GM12875 (cell line): ENCODE results near the gene LMO1.

Experiments used
- H3K4me3 ChIP-seq: one replicate; pipeline ENCODE4 v1.5.1; 2011; ENCODE audit warnings: low read depth, low read length, control low read depth
- TF ChIP-seq, protein P1 (sequence below): IDR thresholded peaks from 2 replicates; pipeline ENCODE4 v1.5.1; 2011; ENCODE audit warnings: low read depth, mild to moderate bottlenecking, control low read depth, inconsistent platforms, low read length, moderate library complexity, borderline replicate concordance; ENCODE audit not compliant: insufficient read depth

Gene LMO1

DNA sequence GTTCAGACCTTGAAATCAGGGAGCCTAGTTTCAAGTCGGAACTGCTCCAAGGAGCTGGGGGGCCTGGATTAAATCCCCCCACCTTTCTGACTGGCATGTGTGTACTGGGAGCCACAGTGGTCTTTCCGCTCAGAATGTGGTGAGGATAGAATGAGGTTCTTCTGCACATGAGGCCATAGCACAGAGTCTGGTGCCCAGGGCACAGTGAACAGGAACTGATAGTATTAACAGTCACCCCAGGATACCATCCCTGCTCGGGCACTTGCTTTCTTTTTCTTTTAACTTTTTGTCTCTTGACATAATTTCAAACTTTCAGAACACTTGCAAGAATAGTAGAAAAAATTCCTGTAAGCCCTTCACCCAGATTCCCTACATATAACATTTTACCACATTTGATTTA lies 28.8 kb downstream of the LMO1 start:
- TF ChIP-seq, protein P1, sequence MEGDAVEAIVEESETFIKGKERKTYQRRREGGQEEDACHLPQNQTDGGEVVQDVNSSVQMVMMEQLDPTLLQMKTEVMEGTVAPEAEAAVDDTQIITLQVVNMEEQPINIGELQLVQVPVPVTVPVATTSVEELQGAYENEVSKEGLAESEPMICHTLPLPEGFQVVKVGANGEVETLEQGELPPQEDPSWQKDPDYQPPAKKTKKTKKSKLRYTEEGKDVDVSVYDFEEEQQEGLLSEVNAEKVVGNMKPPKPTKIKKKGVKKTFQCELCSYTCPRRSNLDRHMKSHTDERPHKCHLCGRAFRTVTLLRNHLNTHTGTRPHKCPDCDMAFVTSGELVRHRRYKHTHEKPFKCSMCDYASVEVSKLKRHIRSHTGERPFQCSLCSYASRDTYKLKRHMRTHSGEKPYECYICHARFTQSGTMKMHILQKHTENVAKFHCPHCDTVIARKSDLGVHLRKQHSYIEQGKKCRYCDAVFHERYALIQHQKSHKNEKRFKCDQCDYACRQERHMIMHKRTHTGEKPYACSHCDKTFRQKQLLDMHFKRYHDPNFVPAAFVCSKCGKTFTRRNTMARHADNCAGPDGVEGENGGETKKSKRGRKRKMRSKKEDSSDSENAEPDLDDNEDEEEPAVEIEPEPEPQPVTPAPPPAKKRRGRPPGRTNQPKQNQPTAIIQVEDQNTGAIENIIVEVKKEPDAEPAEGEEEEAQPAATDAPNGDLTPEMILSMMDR = no peak

DNA sequence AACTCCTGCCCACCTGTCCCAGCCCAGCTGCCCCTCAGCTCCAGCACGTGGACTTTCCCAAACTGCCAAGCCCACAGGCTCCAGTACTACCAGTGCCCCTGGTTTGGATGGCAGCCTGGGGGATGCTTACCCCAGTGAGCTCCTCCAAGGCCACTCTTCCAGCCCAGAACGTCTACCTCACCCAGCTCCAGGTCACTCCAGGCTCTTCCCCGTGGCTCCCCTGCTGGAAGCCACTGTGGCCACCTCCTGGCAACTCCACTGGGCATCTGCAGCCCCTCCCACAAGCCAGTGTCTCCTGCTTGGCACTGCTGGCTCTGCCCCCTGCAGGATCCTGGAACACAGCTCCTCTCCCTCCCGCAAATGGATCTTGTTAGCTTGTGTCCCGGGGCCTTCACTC lies 29.3 kb downstream of the LMO1 start:
- TF ChIP-seq, protein P1 = no peak
- H3K4me3 ChIP-seq = no peak overlapping the region

More for the DNA sequence above, 28.8 kb downstream of the LMO1 start:
- H3K4me3 ChIP-seq = no peak overlapping the region

- TF ChIP-seq, protein P1 = no peak
- no peak overlapping the region for H3K4me3 ChIP-seq
Observed at GRCh38 chr11:8233691-8234424, 29.8 kb downstream of the LMO1 start.

- TF ChIP-seq, protein P1 = no peak
- no peak overlapping the region for H3K4me3 ChIP-seq
Observed at GRCh38 chr11:8232849-8233606, 30.6 kb downstream of the LMO1 start.

GRCh38 chr11:8232414-8232813 lies 31.3 kb downstream of the LMO1 start:
- TF ChIP-seq, protein P1 = no peak
- no peak overlapping the region for H3K4me3 ChIP-seq

DNA sequence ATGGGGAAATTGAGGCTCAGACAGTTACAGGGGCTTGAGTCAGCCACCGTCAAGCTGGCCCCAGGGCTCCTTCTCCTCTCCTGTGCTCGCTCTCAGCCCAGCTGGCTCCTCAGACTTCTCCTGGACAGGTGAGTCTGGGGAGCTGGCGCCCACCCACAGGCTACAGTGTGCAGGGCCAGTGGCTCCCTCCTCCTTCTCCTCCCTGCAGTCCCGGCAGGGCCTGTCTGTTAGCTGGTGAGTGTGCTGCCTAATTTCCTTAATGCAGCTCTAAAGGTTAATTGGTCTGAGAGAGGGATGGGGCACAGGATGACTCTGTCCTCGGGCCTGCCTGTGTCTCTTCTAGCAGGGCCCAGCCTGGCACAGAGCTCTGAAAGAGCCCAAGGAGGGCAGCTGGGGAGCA lies 31.7 kb downstream of the LMO1 start:
- TF ChIP-seq, protein P1 = no peak

More for the DNA sequence above, 31.7 kb downstream of the LMO1 start:
- H3K4me3 ChIP-seq = no peak overlapping the region
